ENCODE results near the gene C2orf68.
"Not testable (repeated sequence)": the region's sequence is repeated elsewhere in the genome, so short reads cannot be mapped to it uniquely, and the experiment has no call there.

The C2orf68 gene

GRCh38 chr2:85578243-85579180, 33.4 kb downstream of the C2orf68 start:
- FAIRE-seq = no peak

DNA sequence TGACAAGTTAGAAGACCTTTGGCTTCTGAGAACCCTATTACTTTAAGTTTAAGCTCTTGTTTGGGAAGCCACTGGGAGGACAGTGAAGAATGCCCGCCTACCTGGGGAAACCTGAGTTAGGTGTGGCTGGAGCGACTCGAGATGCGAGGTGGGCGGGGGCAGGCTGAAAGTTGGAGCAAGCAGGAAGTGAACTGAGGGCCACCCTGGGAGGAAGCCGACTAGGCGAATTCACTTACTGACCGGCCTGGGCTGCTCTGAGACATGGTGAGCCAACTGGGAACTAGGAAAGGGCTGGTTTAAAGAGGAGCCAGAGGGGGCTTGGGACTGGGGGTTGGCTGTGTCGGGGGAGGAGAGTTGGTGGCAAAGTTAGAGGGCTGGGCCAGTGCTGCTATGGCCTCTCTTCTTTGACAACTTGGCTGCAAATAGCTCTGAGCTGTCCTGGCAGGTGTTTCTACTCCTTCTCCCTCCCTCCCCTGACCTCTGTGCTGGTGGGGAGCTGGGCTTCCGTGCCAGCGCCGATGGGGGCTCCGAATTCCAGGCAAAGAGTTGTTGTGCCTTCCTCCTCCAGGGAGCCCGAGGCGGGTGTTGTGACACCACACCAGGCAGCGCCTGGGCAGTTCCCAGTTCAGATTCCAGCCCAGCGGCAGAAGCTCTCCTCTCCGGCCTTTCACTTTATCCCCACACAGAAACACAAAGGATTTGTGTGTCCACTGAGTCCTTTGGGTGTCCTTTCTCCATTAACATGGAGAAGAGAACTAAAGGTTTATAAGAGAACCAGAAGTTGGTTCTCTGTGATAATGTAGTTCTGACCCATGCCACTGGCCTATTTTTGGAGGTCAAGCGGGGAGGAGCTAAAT, 34.3 kb downstream of the C2orf68 start, which contains the start of gene VAMP8:
Gene VAMP8, plus strand, starts transcription at position 201 of the 857 bp plus-strand sequence. Its CDS starts 61 bp downstream, at position 262.
- FAIRE-seq = no peak

GRCh38 chr2:85577063-85577385, 34.8 kb downstream of the C2orf68 start:
- no peak for FAIRE-seq

GRCh38 chr2:85575739-85576138, 36.1 kb downstream of the C2orf68 start:
- no peak for FAIRE-seq

GRCh38 chr2:85566265-85566664, 45.6 kb downstream of the C2orf68 start:
- FAIRE-seq = no peak

DNA sequence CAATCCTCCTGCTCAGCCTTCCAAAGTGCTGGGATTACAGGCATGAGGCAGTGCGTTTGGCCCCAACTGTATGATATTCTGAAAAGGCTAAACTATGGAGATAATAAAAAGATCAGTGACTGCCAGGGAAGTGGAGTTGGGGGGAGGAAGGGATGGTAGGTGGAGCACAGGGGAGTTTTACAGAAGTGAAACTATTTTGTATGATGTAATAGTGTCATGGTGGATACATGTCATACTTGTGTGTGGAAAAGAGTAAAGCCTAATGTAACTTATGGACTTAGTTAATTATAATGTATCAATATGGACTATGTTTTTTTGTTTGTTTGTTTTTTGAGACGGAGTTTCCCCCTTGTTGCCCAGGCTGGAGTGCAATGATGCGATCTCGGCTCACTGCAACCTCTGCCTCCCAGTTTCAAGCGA, 47.7 kb downstream of the C2orf68 start:
- no peak for FAIRE-seq

- peak; percentile 61 for FAIRE-seq
Observed at GRCh38 chr2:85561280-85562212, 50.3 kb downstream of the C2orf68 start, which contains the start of gene GGCX. GGCX (minus strand) TSS chr2:85561493; CDS start chr2:85561428, 65 bp downstream.

DNA sequence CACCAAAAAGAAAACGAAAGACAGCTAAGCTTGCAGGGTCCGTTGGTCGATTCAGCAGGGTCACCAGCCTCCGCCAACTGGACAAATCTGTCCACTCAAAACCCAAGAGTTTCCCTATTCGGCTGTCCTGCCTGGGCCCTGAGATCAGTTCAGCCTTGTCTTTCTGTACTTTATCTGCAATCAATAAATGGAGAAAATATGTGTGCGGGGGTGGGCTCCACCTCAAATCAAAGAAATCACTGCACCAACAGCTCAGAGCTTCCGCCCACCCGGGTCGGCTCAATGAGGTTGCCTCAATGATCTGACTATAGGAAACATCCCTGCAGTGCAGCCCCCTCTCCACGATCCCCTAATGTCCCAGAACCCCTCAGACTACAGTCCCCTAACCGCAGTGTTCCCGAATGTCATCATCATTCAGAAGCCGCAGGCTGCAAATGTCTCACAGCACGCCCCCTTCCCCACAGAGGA, 51.0 kb downstream of the C2orf68 start:
- no peak for FAIRE-seq

DNA sequence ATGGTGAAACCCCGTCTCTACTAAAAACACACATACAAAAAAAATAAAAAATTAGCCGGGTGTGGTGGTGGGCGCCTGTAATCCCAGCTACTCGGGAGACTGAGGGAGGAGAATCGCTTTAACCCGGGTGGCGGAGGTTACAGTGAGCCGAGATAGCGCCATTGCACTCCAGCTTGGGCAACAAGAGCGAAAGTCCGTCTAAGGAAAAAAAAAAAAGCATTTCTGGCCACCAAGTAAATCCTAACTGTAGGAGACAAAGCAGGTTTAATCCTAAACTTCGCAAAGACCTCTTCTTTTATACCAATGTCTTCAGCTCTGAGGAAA, 51.5 kb downstream of the C2orf68 start:
- not testable (repeated sequence) for FAIRE-seq

DNA sequence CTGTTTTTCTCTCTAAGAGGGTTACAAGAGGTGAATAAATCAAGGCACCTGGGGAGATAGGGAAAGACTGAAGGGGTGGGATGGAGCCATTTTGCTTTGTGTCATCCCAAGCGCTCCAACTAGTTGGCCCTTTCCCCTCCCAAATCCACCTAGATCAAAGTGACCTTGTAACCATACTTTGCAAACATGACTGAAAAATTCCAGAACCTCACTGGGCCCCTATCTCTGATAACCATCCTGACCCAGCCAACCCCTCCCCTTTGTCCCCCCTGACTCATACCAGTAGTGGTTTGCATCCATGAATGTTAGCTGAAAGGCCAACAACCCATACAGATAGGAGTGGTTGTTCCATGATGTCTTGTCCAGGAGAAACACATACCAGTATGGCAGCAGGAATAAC, 53.7 kb downstream of the C2orf68 start:
- no peak for FAIRE-seq

- FAIRE-seq = no peak
Observed at GRCh38 chr2:85557130-85557529, 54.7 kb downstream of the C2orf68 start.
